Activated CD4-positive, alpha-beta T cell treated with anti-CD3 and anti-CD28 coated beads, Interleukin-2, amount 10 ng/mL, durations not matched to agents 7 days and 5 days (primary cell): Measurements from ENCODE around the gene STUM. TPM values are rescaled to one million over a fixed set of nuclear protein-coding genes. Genes with fewer than 3 reads are reported as not detected.

Source experiments
- CTCF ChIA-PET: fragments of 350-600 bp; sonication (Branson Sonifier 250); formaldehyde crosslinking; loops from one replicate; lab custom pipeline; 2021; ENCODE audit warnings: antibody characterized with exemption; lab: Charles Lee
- POLR2A ChIA-PET: fragments of 350-600 bp; sonication (Branson Sonifier 250); formaldehyde crosslinking; loops from one replicate; lab custom pipeline; 2021; ENCODE audit warnings: antibody characterized with exemption; lab: Charles Lee
- DNase-seq: peaks from one replicate; pipeline ENCODE4 v3.0.0-alpha.2; 2020
- H3K27ac Mint-ChIP-seq: one replicate; pipeline ENCODE4 v1.8.0; 2021; ENCODE audit warnings: mild to moderate bottlenecking, moderate library complexity, mixed read lengths
- H3K27me3 Mint-ChIP-seq: one replicate; pipeline ENCODE4 v1.8.0; 2021; ENCODE audit warnings: mixed read lengths
- H3K36me3 Mint-ChIP-seq: one replicate; pipeline ENCODE4 v1.8.0; 2021; ENCODE audit warnings: low read depth, mixed read lengths
- H3K4me1 Mint-ChIP-seq: one replicate; pipeline ENCODE4 v1.8.0; 2021; ENCODE audit warnings: mixed read lengths
- H3K4me3 Mint-ChIP-seq: one replicate; pipeline ENCODE4 v1.8.0; 2021; ENCODE audit warnings: mild to moderate bottlenecking, moderate library complexity, mixed read lengths
- H3K9me3 Mint-ChIP-seq: one replicate; pipeline ENCODE4 v1.8.0; 2021; ENCODE audit warnings: mixed read lengths
- total RNA-seq, 2 experiments: library from RNA; stranded (reverse); gene quantifications; one replicate each; pipeline ENCODE4 v1.2.3, GENCODE V29; 2021

Gene STUM
- total RNA-seq, 2 experiments from 2014 or later = not detected

GRCh38 chr1:226553266-226553923 is 4.8 kb downstream of the STUM start:
- DNase-seq = no peak
- no peak overlapping the region for H3K4me3 Mint-ChIP-seq
- H3K27ac Mint-ChIP-seq = no peak overlapping the region
- peaks cover 66% of the 10 kb centered on the region for H3K27me3 Mint-ChIP-seq
- H3K9me3 Mint-ChIP-seq = no peaks in the 10 kb centered on the region
- H3K4me1 Mint-ChIP-seq = peaks cover 12% of the 10 kb centered on the region
- ChIA-PET POLR2A (no interaction called here), CTCF (no interaction called here)
- no peaks in the 10 kb centered on the region for H3K36me3 Mint-ChIP-seq

GRCh38 chr1:226553924-226554282 is 5.3 kb downstream of the STUM start:
- ChIA-PET POLR2A (no interaction called here), CTCF (no interaction called here)
- Mint-ChIP-seq H3K36me3 (no peaks in the 10 kb centered on the region), H3K27me3 (peaks cover 66% of the 10 kb centered on the region), H3K27ac (no peak overlapping the region), H3K4me3 (no peak overlapping the region), H3K9me3 (no peaks in the 10 kb centered on the region), H3K4me1 (peaks cover 12% of the 10 kb centered on the region)
- DNase-seq = no peak

- H3K4me3 Mint-ChIP-seq = no peak overlapping the region
- H3K9me3 Mint-ChIP-seq = no peaks in the 10 kb centered on the region
- no peak for DNase-seq
- H3K27me3 Mint-ChIP-seq = peaks cover 59% of the 10 kb centered on the region
- H3K27ac Mint-ChIP-seq = no peak overlapping the region
- peaks cover 5% of the 10 kb centered on the region for H3K4me1 Mint-ChIP-seq
- H3K36me3 Mint-ChIP-seq = no peaks in the 10 kb centered on the region
- POLR2A ChIA-PET = no interaction called here
- CTCF ChIA-PET = no interaction called here
Observed at GRCh38 chr1:226555092-226555491, 6.5 kb downstream of the STUM start.

DNA sequence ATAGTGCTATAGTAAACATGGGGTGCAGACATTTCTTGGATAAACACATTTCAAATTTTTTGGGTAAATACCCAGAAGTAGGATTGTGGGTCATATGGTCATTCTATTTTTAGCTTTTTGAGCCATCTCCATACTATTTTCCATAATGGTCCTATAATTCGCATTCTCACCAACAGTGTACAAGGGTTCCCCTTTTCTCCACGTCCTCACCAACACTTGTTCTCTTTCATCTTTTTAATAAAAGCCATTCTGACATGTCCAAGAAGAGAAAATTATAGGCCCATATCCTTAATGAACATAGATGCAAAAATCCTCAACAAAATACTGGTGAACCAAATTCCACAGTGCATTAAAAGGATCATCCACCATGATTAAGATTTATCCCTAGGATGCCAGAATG is 8.9 kb downstream of the STUM start:
- H3K4me1 Mint-ChIP-seq = no peaks in the 10 kb centered on the region
- H3K27ac Mint-ChIP-seq = no peak overlapping the region
- POLR2A ChIA-PET = no interaction called here
- DNase-seq = no peak
- H3K27me3 Mint-ChIP-seq = peaks cover 37% of the 10 kb centered on the region
- no peaks in the 10 kb centered on the region for H3K9me3 Mint-ChIP-seq
- no peak overlapping the region for H3K4me3 Mint-ChIP-seq
- no peaks in the 10 kb centered on the region for H3K36me3 Mint-ChIP-seq
- CTCF ChIA-PET = interaction anchor here (0.6 kb wide), 1 partner anchor 316 kb away, joined by 3 read pairs; no protein-coding TSS in a partner anchor

DNA sequence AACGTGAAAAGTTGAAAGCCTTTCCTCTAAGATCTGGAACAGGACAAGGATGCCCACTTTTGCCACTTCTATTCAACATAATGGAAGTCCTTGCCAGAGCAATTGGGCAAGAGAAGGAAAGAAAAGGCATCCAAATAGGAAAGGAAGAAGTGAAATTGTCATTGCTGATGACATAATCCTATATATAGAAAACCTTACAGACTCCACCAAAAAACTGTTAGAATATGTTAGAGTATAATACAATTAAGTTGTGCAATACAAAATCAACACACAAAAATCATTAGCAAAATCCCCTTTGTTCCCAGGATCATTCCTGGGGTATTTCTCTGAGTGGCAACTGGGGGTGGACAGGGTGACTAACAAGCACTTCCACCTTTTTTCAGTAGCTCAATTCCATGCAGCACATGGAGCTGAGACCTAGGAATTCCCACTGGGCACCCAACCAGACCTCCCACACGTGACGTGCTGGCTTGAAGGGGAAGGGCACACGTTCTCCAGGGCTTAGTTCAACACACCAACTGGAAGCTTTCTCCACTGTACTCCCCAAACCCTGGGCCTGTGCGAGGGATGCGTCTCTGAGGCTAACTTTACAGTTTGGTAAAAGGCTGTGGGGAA is 9.6 kb downstream of the STUM start:
- H3K27ac Mint-ChIP-seq = no peak overlapping the region
- no peaks in the 10 kb centered on the region for H3K4me1 Mint-ChIP-seq
- H3K4me3 Mint-ChIP-seq = no peak overlapping the region
- no peak for DNase-seq
- ChIA-PET POLR2A (no interaction called here), CTCF (no interaction called here)
- peaks cover 30% of the 10 kb centered on the region for H3K27me3 Mint-ChIP-seq
- no peaks in the 10 kb centered on the region for H3K9me3 Mint-ChIP-seq
- no peaks in the 10 kb centered on the region for H3K36me3 Mint-ChIP-seq

DNA sequence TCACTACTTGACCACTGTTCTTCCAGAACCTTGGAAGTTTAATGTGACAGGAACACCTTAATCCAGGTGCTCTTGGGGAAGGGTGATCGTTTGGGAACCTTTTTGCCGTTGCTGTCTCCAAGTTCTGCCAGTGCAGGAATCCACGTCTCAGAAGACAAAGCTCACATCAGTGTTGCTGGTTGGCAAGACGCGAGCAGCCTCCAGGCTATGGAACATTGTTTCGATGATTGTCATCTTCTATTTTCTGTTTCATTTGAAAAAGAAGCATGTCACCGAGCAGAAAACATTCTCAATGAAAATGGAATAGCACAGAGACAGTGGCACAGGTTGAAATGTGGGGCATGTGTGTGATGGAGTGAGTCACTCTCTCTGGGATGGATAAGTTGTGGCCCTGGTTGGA is 11.7 kb downstream of the STUM start:
- H3K4me1 Mint-ChIP-seq = no peaks in the 10 kb centered on the region
- no peak overlapping the region for H3K4me3 Mint-ChIP-seq
- H3K9me3 Mint-ChIP-seq = no peaks in the 10 kb centered on the region
- peak overlapping the region; percentile 9 for H3K27ac Mint-ChIP-seq
- H3K27me3 Mint-ChIP-seq = peaks cover 9% of the 10 kb centered on the region
- H3K36me3 Mint-ChIP-seq = no peaks in the 10 kb centered on the region
- no peak for DNase-seq
- CTCF ChIA-PET = interaction anchor here (0.9 kb wide), 1 partner anchor 10 kb away, joined by 3 read pairs; no protein-coding TSS in a partner anchor
- POLR2A ChIA-PET = no interaction called here

GRCh38 chr1:226562989-226563388 is 14.4 kb downstream of the STUM start:
- H3K27ac Mint-ChIP-seq = no peak overlapping the region
- no peaks in the 10 kb centered on the region for H3K36me3 Mint-ChIP-seq
- no peak for DNase-seq
- H3K27me3 Mint-ChIP-seq = peaks cover 8% of the 10 kb centered on the region
- H3K4me1 Mint-ChIP-seq = no peaks in the 10 kb centered on the region
- ChIA-PET CTCF (no interaction called here), POLR2A (no interaction called here)
- no peaks in the 10 kb centered on the region for H3K9me3 Mint-ChIP-seq
- no peak overlapping the region for H3K4me3 Mint-ChIP-seq

DNA sequence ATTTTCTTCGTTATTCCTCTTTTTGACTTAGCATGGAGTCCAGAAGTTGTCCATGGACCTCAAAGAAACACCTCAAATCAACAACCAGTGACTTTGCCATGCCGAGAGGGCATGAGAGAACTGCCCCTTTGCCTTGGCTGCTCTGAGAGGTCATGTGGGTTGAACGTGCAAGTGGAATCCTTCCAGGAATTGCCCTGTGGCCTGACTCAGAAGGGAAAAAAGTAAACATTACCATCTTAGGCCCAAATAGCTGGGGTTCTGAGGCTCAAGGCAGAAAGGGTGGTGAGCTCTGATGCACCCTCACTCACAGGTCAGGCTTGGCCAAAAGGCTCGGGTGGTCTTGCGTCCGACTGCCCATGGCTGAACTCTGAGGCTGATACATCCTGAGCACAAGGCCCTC is 15.1 kb downstream of the STUM start:
- peaks cover 8% of the 10 kb centered on the region for H3K27me3 Mint-ChIP-seq
- H3K9me3 Mint-ChIP-seq = no peaks in the 10 kb centered on the region
- POLR2A ChIA-PET = no interaction called here
- H3K27ac Mint-ChIP-seq = no peak overlapping the region
- H3K36me3 Mint-ChIP-seq = no peaks in the 10 kb centered on the region
- no peaks in the 10 kb centered on the region for H3K4me1 Mint-ChIP-seq
- H3K4me3 Mint-ChIP-seq = no peak overlapping the region
- CTCF ChIA-PET = interaction anchor here (0.6 kb wide), 2 partner anchors 320 to 495 kb away, joined by 4 to 5 read pairs; no protein-coding TSS in a partner anchor
- DNase-seq = no peak

DNA sequence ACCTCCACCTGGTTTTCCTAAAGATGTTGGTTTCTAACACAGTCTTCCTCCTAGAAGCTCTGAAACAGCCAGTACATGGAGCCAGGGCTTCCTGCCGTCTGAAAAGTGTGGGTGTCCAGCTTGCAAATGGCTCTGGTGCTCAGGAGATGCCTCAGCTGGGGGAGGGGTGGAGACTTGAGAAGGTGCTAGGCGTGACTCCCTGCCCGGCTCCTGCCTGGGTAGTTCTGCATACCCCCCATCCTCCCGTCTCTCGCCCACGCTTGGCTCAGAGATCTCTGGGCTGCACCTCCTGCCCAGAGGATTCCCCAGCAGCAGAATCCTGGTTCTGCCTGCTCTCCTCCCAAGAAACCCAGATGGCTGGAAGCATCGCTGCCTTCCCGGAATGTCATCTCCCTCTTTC is 16.9 kb downstream of the STUM start:
- H3K27me3 Mint-ChIP-seq = peaks cover 8% of the 10 kb centered on the region
- no peak for DNase-seq
- POLR2A ChIA-PET = no interaction called here
- H3K4me1 Mint-ChIP-seq = no peaks in the 10 kb centered on the region
- CTCF ChIA-PET = interaction anchor here (0.6 kb wide), 1 partner anchor 16 kb away, joined by 3 read pairs; no protein-coding TSS in a partner anchor
- H3K27ac Mint-ChIP-seq = no peak overlapping the region
- no peaks in the 10 kb centered on the region for H3K36me3 Mint-ChIP-seq
- no peak overlapping the region for H3K4me3 Mint-ChIP-seq
- H3K9me3 Mint-ChIP-seq = no peaks in the 10 kb centered on the region

DNA sequence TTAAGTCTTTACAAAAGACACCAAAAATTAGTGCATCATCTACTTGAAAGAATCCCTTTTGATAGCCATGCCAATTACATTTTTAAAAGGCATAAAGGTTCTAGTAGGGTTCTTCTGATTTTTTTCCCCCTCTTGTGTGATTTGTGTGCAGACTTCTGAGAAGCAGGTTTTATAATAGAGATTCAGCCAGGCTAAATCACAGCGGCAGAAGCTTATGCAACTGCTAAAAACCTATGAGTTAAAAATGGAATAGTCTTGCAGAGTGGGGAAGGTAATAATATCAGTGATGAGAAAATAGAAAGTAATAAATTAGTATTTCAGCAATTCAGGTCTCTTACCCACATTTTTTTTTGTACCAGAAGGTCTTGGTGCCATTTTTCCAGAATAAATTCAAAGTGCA is 17.7 kb downstream of the STUM start:
- no peaks in the 10 kb centered on the region for H3K36me3 Mint-ChIP-seq
- peaks cover 8% of the 10 kb centered on the region for H3K27me3 Mint-ChIP-seq
- no peaks in the 10 kb centered on the region for H3K4me1 Mint-ChIP-seq

GRCh38 chr1:226566760-226567159 is 18.2 kb downstream of the STUM start:
- H3K36me3 Mint-ChIP-seq = no peaks in the 10 kb centered on the region
- DNase-seq = no peak
- H3K9me3 Mint-ChIP-seq = no peaks in the 10 kb centered on the region
- POLR2A ChIA-PET = interaction anchor here (0.6 kb wide), 1 partner anchor 372 kb away, joined by 6 read pairs; no protein-coding TSS in a partner anchor
- no peak overlapping the region for H3K4me3 Mint-ChIP-seq
- CTCF ChIA-PET = interaction anchor here (1.2 kb wide), 1 partner anchor 40 kb away, joined by 3 read pairs; no protein-coding TSS in a partner anchor
- H3K4me1 Mint-ChIP-seq = no peaks in the 10 kb centered on the region
- no peak overlapping the region for H3K27ac Mint-ChIP-seq
- peaks cover 8% of the 10 kb centered on the region for H3K27me3 Mint-ChIP-seq

More for the DNA sequence above, 17.7 kb downstream of the STUM start:
- ChIA-PET POLR2A (no interaction called here), CTCF (no interaction called here)
- no peak overlapping the region for H3K4me3 Mint-ChIP-seq
- H3K27ac Mint-ChIP-seq = no peak overlapping the region
- DNase-seq = no peak
- no peaks in the 10 kb centered on the region for H3K9me3 Mint-ChIP-seq

DNA sequence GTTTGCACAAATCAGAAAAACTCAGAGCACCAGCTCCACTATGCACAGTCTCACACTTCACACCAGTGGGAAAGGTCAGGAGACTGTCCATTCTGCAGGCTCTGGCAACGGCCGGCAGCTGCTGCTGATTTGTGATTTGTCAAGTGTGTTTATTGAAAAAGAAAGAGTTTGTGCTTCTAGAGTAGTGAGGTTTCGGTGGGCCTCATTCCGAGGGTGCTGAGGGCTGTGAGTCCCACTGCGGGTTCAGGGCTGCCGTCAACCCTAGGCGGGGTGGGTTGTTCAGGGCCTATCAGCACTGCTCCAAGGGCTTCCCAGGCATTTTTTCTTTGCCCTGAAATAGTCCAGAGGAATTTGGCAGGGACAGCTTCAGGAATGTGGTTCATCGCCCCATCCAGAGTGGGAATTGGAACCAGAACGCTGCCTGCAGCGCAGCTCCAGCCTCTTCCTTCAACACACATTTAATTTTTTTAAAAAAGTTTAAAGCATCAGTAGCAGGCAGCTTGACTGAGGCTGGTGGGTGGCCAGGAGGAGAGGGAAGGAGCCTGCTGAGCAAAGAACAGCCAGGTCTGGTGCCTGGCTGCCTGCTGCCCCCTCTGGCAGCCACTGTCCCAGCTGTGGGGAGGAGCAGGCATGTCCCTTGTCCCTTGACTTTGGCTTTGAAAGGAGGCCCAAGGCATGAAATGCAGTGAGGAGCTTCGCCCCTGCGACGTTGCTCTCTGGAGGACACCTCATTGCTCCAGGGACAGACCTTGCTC is 19.7 kb downstream of the STUM start:
- CTCF ChIA-PET = interaction anchor here (1.2 kb wide), 1 partner anchor 39 kb away, joined by 3 read pairs; no protein-coding TSS in a partner anchor
- no peaks in the 10 kb centered on the region for H3K36me3 Mint-ChIP-seq

More for the DNA sequence above, 19.7 kb downstream of the STUM start:
- H3K4me1 Mint-ChIP-seq = no peaks in the 10 kb centered on the region
- H3K27me3 Mint-ChIP-seq = peaks cover 8% of the 10 kb centered on the region
- no peaks in the 10 kb centered on the region for H3K9me3 Mint-ChIP-seq
- no peak for DNase-seq
- no peak overlapping the region for H3K27ac Mint-ChIP-seq
- H3K4me3 Mint-ChIP-seq = no peak overlapping the region
- POLR2A ChIA-PET = no interaction called here
